ENCODE measurements around the gene TMEM167B.
A peak's percentile ranks its signal among the peaks of the same experiment; 100 is the strongest.

TMEM167B gene

DNA sequence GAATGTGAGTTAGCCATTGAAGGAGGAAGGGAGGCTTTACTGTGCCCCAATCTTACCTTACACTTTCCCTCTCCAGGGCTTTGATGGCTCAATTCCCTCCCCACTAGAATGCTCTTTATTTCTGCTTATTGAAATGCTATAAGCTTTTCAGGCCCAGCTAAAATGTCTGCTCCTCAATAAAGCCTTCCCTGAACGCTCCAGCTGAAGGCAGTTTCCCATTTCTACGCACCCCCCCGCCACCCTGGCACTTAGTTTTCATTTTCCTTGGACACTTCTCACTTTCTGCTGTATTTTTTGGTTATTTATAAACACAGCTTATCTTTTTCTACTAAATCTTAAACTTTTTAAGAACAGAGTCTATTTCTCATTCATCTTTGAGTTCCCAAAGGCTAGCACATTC, 7.1 kb upstream of the TMEM167B start:
- no peak for DNase-seq (ENCODE audit: low spot score)

DNA sequence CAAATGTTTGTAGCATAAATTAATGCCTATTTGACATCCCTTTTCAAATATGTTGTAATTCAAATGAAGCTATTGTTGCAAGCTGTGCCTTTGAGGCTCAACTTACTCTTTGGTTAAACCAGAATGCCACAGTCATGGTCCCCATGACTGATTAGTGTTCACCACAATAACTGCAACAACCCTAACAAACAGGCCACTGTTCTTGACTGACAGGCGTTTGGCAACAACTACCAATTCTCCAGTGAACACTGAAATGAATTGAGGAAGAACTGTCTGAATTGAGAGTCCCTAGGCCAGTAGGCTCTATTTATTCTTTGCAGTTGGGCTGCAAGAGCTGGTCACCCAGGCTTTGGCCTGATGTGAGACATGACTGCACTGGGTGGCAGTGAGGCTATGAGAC, 6.6 kb upstream of the TMEM167B start:
- peak; percentile 100 for DNase-seq (ENCODE audit: low spot score)

DNA sequence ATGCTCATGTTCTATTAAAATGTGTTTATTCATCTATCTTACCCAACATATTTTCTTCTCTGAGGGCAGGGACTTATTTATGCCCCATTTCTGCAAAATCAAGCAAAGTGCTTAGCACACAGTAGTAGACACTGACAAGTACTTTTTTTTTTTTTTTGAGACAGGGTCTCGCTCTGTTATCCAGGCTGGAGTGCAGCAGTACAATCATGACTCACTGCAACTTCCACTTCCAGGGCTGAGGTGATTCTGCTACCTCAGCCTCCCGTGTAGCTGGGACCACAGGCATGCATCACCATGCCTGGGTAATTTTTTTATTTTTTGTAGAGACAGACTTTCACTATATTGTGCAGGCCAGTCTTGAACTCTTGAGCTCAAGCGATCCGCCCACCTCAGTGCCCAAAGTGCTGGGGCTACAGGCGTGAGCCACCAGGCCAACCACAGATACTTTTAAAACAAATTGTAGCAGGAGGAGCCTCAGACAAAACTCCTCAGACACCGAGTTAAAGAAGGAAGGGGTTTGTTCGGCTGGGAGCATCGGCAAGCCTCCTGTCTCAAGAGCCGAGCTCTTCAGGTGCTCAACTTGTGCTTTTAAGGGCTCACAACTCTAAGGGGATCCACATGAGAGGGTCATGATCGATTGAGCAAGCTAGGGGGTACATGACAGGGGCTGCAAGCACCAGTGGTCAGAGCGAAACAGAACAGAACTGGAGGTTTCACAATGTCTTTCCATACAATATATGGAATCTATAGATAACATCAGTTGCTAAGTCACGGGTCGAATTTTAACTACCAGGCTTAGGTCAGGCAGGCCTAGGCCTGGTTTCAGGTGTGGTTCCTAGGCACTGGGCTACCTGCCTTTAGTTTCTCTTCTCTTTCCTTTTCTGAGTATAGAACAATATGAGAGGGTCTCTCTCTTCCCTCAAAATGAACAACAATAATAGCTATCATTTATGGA, 5.7 kb upstream of the TMEM167B start:
- no peak for DNase-seq (ENCODE audit: low spot score)

DNA sequence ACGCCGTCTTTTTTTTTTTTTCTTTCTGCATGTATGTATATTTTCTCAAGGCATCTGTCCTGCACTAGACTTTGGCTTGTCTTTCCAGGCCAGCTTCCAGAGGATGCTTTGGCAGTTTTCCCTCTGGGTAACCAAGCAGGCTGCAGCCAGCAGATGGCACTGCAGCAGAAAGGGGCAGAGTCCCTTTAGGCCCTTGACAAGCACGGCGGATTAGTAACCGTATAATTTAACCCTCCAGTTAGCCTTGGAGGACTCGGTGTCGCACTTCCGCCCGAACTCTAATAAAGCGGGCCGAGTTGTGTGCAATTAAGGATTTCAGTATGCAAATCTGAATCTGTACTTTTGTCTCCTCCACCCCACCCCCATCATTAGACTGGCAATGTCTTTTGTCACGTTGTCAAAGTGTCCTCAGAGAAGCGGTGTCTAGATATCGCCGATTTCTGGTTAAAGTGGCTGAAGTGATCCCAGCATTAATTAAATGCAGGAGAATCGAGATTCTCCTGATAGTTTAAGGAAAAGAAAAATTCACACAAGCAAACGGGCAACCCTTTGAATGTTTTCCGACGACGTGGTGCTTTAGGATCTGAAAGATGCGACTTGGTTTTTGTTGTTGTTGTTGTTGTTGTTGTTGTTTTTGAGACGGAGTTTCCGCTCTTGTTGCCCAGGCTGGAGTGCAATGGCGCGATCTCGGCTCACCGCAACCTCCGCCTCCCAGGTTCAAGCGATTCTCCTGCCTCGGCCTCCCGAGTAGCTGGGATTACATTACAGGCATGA, 1.1 kb upstream of the TMEM167B start:
- peak; percentile 98 for DNase-seq (ENCODE audit: low spot score)

DNA sequence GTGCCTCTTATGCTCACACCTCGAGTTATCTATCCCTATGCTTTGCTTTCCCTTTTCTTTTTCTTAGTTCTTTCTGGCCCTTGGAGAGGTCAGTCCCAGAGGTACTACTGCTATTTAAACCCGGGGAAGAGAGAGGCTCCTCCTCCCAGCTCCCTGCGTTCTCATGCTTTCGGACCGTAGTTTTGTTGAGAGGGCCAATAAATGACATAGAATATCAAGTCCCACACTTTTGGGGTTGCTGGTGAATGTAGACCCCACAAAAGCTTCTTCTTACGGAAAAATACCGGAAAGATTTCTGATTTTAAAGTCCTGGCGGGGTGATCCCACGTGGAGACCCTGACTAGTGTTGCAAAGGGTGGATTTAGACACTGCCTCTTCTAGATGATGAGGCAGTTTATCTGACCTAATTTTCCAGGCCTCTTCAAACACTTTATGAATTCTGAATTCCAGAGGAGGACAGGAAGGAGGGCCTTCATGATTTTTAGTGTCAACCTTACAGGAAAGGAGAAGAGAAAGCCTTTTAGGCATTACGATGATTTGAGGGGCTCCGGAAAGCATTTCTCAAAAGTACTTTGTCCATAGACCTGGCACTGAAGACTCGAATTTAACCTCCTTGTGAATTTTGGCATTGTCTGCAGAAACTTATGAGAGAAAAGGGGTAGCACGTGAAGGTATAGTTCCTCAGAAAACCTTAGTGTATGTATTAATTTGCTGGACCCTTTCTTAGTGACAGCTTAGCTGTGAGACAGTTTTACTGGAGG, 694 bp downstream of the TMEM167B start:
- no peak for DNase-seq (ENCODE audit: low spot score)

DNA sequence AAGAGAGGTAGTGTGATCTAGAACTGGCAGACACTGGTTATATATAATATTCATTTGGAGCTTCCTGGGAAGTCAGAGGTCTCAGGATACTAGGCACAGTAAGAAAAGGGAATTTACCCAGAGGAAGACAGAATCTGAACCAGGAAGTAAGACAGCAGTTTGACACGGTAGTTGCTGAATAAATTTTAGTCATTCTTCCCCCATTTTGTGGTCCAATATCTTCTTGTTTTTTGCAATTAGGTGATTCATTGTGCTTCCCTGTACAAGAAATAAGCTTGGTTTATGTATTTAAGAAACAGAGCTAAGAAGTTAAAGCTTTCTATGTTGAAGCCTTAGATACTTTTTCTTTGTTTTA, 1.3 kb downstream of the TMEM167B start:
- peak; percentile 42 for DNase-seq (ENCODE audit: low spot score)

DNA sequence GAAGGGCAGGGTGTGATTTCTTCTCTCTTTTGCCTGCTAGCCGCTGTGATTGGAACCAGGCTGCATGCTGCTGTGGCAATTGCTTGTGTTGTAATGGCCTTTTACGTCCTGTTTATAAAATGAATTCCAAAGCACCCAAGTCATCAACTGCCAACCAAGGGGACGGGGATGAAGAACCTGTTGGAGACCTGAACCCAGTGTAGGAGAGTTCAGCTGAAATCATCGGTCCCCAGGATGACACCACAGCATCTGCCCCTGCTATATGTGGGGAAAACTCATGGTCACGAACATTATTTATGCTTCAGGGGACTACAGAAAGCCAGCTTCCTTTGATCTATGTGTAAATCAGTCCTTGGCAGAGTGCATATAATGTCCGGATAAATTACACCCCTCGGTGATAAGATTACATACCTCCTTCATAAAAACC, 3.8 kb downstream of the TMEM167B start:
- DNase-seq (ENCODE audit: low spot score) = no peak

DNA sequence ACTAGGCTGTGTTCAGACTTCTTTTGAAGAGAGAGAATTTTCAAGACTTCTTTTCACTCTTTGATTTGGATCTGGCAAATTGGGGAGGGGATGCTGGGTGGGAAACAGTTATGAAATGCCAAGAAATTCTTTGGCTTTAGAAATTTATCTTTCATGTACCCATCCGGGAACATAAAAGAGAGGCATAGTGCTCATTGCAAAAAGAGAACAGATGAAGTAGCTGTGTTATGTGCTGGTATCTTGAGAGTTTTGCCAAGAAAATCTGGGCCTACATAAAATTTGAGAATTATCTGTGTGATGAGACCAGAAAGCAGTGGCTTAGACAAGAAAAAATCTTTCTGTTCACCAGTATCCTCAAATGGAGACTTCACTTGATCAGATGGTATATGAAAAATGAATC, 4.3 kb downstream of the TMEM167B start:
- DNase-seq (ENCODE audit: low spot score) = no peak

DNA sequence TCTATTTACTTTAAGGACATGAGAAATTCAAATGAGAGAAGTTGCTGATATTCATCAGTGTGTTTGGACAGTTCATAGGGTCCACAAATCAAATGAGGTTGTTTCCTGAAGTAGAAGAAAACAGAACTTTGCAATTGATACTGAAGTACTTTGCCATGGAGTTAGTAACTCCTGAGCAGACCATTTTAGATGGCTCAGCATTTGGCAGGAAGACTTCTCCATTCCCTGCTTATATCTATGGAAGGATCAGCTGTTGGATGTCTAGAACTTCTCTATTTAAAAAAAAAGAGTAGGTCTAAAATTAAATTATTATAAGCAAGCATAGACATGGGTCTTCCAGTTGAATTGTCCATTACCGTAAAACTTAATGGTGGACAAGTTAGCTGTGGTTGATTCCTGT, 5.1 kb downstream of the TMEM167B start:
- no peak for DNase-seq (ENCODE audit: low spot score)

DNA sequence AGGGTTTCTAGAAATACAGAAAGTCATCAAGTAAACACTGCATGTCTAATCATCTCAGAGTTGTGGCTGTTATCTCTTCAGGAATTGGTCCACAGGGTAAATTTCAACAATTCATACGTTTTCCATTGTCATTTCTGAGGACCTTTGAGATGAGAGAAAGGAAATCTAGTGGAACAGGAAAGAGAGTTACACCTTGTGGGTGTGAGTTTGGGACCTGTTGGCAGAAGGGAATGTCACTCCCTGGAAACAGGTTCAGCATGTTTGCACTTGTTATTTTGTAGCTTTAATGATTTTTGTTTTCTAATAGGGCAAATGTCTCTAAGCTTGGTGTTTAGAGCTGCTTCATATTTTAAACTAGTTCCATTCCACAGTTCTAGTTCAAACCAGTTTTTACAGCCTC, 5.6 kb downstream of the TMEM167B start:
- no peak for DNase-seq (ENCODE audit: low spot score)

DNA sequence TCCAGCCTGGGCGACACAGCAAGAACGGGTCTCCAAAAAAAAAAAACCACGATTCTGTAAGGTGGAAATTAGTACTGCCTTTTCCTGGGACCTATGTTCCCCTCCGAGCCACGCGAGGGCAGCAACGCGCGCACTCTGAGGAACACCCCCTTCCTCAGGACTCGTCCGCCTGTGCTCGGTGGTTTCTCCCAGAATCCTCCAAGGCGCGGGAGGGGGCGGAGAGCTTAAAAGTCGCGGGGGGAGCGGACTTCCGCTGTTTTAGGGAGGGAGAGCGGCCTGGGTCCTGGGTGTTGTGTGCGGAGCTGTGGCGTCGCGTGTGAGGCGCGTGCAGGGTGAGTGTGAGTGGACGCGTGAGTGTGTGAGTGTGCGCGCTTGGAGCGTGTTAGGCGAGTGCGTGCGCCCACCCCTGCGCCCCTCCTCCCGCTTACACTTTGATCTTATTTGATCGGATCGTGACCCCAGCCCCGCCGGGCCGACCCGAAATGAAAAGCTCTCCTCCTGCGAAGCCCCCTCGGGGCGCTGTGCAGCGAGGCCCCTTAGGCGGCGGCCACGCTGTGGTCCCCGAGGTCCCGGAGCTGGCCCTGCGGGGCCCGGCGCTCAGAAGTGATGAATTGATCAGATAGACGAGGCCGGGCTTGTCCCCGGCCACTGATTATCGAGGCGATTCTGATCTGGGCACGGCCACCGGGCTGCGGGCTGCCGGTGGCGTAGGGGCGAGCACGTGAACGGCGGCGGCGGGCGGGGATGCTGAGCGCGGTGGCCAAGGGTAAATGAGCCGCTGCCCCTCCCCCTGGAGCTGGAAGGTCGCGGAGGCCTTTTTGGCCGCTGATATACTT, 9.6 kb downstream of the TMEM167B start:
- peak; percentile 97 for DNase-seq (ENCODE audit: low spot score)

DNA sequence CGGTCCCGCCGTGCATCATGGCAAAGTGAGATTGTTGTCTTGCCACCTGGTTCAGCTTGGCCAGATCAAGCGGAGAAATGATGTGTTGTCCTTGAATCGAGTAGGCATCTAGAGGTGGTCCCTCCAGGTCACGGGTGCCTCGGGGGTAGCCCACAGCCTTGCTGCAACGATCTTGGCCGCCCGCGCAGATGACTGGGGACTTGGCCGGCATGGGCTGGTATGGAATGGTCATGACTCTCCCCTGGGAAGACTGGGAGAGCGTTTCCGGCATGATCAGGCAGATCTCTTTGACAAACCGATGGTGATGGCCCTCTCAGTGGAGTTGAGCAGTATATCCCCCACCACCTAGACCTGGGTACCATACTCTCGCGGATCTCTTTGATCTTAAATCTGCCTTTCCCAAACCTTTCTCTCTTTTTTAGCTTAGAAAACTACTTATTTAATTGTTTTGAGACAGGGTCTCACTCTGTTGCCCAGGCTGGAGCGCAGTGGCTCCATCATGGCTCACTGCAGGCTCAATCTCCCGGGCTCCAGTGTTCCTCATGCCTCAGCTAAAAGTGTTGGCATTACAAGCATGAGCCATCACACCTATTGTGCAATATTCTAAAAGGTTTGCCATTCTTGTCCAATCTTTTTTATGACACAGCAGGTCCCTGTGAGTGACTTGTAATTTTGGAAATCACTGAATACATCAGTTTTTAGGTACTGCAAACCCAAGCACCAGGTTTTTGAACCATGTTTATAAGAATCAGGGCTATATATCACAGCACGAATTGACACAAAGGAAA, 14.0 kb downstream of the TMEM167B start:
- no peak for DNase-seq (ENCODE audit: low spot score)

DNA sequence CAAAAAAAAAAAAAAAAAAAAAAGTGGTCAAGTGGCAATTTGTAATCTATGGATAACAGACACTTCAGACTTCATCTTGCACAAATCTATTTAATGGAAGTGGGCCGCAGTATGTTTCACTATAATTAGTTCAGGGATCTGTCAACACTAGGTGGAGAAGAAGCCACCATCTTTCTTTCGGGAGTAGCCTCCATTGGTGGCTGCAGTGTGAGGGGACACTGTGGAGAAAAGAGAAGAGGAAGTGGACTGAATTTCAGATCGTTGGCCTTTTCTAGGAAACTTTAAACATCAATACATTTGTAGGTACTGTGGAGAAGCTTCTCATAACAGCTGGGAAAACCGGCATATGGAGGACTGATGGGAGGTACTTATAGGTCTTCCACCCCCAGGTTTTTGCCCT, 15.3 kb downstream of the TMEM167B start:
- no peak for DNase-seq (ENCODE audit: low spot score)

DNA sequence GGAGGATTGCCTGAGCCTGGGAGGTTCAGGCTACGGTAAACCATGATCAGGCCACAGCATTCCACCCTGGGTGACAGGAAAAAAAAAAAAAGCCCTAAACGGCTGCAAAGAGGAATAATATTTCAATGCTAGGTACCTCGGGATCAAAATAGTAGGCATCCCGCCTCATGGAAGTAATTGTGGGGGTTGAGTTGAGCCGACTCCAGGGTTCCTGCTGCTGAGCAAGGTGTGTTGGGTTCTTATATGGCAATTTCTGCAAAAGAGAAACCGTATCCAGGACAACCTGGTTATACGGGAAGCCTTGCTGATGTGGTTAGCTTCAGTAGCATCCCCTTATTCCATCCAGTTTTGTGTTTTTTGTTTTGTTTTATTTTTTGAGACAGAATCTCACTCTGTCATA, 17.2 kb downstream of the TMEM167B start:
- DNase-seq (ENCODE audit: low spot score) = no peak

DNA sequence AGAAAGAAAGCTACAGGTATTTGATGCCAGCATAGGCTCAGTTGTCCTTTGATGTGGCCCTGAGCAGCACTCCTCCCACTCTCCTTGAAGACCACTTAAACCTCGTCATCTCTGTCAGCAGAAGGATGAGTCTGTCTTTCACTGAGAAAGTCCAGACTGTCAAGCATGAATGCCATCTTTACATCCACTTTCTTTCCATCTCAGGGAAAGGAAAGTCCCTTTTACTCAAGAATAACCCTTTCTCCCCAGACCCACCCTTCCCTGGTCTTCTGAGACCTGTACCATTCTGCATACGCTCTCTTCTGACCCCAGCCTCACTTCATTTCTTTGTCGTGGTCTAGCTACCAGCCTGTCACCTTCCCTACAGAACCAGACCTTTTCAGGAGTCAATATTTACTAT, 19.3 kb downstream of the TMEM167B start:
- no peak for DNase-seq (ENCODE audit: low spot score)

DNA sequence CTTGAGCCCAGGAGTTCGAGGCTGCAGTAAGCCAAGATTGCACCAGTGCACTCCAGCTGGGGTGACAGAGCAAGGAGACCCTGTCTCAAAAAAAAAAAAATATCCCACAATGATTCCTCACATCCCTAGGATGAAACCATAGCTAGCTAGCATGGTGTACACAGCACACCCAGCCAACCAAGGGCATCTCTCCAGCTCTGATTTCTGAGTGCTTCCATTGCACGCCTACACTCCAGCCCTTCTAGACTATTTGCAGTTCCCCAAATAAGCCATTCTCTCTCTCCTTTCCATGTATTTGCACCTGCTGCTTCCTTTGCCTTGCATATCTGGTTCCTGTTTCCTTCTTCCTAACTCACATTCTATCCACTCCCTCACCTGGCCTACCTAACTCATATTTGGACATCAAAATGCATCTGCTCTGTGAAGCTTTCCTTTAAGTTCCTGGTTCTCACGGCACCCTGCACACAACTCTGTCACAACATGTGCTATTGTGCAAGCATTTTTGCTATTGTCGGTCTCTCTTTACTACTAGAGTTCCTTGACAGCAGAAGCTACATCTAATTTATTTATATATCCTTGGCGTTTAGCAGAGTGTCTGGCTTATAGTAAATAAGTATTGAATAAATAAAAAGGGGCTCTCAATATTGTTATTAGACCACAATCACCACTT, 21.0 kb downstream of the TMEM167B start:
- DNase-seq (ENCODE audit: low spot score) = no peak

DNA sequence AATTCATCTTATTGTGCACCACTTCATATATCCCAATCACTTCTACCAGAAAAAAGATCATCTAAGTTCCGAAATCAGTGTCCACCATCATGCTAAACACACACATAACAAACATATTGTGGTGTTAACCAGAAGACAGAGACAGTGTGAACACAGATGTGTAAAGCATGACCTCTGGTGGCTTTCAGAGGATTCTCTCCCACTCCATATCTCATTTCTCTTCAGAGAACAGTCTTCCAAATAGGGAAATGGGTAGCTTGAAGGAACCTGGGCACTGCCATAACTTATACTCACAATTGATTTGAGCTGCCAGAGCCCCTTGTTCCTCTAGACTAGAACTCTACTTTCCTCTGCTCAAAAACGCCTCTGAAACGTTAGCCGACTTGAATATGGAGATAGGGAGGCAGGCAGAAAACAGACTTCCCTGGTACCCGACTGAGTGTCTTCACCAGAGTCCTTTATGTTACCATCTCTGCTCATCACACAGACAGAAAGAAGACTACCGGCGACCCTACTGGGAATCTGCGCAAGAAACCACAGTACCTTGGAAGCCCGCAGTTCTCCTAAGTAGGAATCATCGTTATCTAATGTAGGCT, 21.6 kb downstream of the TMEM167B start:
- peak; percentile 80 for DNase-seq (ENCODE audit: low spot score)

DNA sequence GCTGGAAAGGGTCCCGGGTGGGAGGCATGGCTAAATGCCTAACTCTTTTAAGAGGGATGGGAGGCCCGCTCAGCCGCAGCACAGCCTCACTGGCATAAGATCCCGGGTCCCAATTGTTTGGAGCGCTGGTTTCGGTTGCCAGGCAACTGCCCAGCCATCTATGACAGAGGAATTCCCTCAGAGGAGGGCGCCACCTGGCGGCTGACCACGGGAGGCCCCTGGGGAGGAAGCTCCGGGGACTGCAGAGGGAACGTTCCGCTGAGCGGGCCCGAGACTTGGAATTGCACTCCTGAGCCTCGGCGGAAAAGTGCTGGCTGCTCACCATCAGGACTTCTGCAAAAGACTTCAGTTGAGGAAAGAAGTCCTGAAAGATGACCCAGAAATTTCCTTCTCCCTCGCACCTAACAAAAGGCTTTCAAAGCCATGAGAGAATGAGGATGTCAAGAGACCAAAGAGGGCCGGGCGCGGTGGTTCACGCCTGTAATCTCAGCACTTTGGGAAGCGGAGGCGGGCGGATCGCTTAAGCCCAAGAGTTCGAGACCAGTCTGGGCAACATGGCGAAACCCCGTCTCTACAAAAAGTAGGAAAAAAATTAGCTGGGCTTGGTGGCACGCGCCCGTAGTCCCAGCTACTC, 22.2 kb downstream of the TMEM167B start:
- DNase-seq (ENCODE audit: low spot score) = peak; percentile 92

Measured in pons (tissue), 1 donor.